Measurements from ENCODE around the gene MTURN. TPM values are rescaled to one million over a fixed set of nuclear protein-coding genes. Genes with fewer than 3 reads are reported as not detected.

MTURN gene
- total and polyA plus RNA-seq, 10 of the 15 experiments (the other 5 are each of a cell fraction or from before 2014, with no cell fraction given): 0.52 to 5.0 (median 3.3) TPM

DNA sequence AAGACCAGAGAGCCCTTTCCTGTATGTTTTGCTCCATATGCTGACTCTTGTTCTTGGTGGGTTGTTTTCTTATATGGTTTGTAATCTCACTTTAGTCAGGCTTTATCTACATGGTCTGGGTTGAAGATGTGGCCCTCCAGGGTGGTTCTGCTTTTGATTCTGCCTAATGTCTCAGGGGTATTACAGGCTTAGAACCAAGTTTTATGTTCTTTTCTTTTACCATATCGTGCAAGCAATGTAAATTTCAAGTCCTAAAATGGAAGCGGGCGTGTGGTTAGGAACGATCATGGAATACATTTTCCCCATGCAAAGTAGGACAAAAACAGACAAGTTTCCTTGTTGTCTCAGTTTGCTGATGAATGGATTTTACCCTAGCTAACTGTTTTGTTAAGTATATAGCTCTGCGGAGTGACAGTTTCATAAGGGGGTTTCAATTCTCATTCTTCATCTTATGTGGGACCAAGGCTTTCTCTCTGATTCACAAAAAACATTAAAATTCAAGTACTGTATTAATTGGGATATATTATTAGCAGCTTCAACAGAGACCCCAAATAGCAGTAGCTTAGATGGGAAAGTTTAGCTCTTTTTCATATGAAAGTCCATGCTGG, 58.7 kb downstream of the MTURN start:
- no peak overlapping the region for H2AFZ ChIP-seq (ENCODE audit: control insufficient read depth, low read depth, low read length)
- H3K4me3 ChIP-seq: no peak overlapping the region
- no TSS peak for BruUV-seq (replicated peaks)
- FAIRE-seq: peak; percentile 41
- TF ChIP-seq RCOR1 (conservative IDR thresholded peaks at IDR 0.05; ENCODE audit: low read depth, low read length) (no peak), IKZF1 (conservative IDR thresholded peaks at IDR 0.05) (peak; percentile 69), MTA2 (IDR thresholded peaks at IDR 0.05; ENCODE audit: low read depth) (peak; percentile 32; the same call in 1 of the 2 replicates), RUNX3 (IDR thresholded peaks at IDR 0.05; ENCODE audit: low read length) (peak; percentile 41; the same call in 1 of the 2 replicates), SMC3 (IDR thresholded peaks at IDR 0.05; ENCODE audit: borderline replicate concordance, low read length) (no peak), CBFB (IDR thresholded peaks at IDR 0.05; ENCODE audit: low read depth) (no peak), IKZF2 (IDR thresholded peaks at IDR 0.05) (peak; percentile 47 to 67; a peak in 2 of 4 replicates), MEF2B (IDR thresholded peaks at IDR 0.05; ENCODE audit: partially characterized antibody, poor library complexity, severe bottlenecking) (peak; percentile 71), JUND (IDR thresholded peaks at IDR 0.05; ENCODE audit: low read depth, low read length) (no peak), FOXM1 (IDR thresholded peaks at IDR 0.05; ENCODE audit: low read depth, low read length) (no peak), HDAC2 (IDR thresholded peaks at IDR 0.05) (no peak), NFYB (IDR thresholded peaks at IDR 0.05; ENCODE audit: insufficient read depth, low read depth, low read length) (no peak), SP1 (IDR thresholded peaks at IDR 0.05; ENCODE audit: low read depth, low read length) (no peak), CREB1 (IDR thresholded peaks at IDR 0.05; ENCODE audit: low read depth) (no peak)
- TF ChIP-seq, protein P1, sequence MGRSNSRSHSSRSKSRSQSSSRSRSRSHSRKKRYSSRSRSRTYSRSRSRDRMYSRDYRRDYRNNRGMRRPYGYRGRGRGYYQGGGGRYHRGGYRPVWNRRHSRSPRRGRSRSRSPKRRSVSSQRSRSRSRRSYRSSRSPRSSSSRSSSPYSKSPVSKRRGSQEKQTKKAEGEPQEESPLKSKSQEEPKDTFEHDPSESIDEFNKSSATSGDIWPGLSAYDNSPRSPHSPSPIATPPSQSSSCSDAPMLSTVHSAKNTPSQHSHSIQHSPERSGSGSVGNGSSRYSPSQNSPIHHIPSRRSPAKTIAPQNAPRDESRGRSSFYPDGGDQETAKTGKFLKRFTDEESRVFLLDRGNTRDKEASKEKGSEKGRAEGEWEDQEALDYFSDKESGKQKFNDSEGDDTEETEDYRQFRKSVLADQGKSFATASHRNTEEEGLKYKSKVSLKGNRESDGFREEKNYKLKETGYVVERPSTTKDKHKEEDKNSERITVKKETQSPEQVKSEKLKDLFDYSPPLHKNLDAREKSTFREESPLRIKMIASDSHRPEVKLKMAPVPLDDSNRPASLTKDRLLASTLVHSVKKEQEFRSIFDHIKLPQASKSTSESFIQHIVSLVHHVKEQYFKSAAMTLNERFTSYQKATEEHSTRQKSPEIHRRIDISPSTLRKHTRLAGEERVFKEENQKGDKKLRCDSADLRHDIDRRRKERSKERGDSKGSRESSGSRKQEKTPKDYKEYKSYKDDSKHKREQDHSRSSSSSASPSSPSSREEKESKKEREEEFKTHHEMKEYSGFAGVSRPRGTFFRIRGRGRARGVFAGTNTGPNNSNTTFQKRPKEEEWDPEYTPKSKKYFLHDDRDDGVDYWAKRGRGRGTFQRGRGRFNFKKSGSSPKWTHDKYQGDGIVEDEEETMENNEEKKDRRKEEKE (IDR thresholded peaks at IDR 0.05): no peak
- TF ChIP-seq, protein P2, sequence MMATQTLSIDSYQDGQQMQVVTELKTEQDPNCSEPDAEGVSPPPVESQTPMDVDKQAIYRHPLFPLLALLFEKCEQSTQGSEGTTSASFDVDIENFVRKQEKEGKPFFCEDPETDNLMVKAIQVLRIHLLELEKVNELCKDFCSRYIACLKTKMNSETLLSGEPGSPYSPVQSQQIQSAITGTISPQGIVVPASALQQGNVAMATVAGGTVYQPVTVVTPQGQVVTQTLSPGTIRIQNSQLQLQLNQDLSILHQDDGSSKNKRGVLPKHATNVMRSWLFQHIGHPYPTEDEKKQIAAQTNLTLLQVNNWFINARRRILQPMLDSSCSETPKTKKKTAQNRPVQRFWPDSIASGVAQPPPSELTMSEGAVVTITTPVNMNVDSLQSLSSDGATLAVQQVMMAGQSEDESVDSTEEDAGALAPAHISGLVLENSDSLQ (IDR thresholded peaks at IDR 0.05): peak; percentile 53; the same call in 1 of the 2 replicates
- 15% methylated on average over 5 of the region's 5 CpGs for WGBS (ENCODE audit: insufficient coverage, insufficient replicate concordance, low lambda C conversion rate, missing lambda C conversion rate)
- H3K4me1 ChIP-seq (ENCODE audit: control insufficient read depth, insufficient read depth, low read length): no peaks in the 10 kb centered on the region
- no peaks in the 10 kb centered on the region for H3K27me3 ChIP-seq (replicated peaks in 1 of 2; ENCODE audit: control insufficient read depth in 2 of 2, insufficient read depth in 2 of 2, low read length in 1 of 2)
- SMC1A ChIA-PET (ENCODE audit: uncharacterized antibody, unreplicated experiment): interaction anchor here (0.6 to 6.1 kb wide), 13 partner anchors 9 to 219 kb away, joined by 3 to 87 read pairs (median 4); no protein-coding TSS in a partner anchor
- no peaks in the 10 kb centered on the region for H3K79me2 ChIP-seq (ENCODE audit: control insufficient read depth, insufficient read depth, low read length)
- CTCF ChIA-PET: interaction anchor here (0.5 to 2.4 kb wide), 7 partner anchors 9 to 120 kb away, joined by 3 to 16 read pairs (median 5); no protein-coding TSS in a partner anchor
- peaks cover 12% of the 10 kb centered on the region; the same call in 2 of the 3 replicates for H3K9me3 ChIP-seq (replicated peaks; ENCODE audit: control insufficient read depth, insufficient read depth, low read length)
- in situ Hi-C loops (cut with MboI) (no loop called here), intact Hi-C loops (cut with micrococcal nuclease; ENCODE audit: unreplicated experiment) (no loop called here)
- no peaks in the 10 kb centered on the region; a peak in 1 of 4 replicates for H3K36me3 ChIP-seq (ENCODE audit: control insufficient read depth in 2 of 2, insufficient read depth in 2 of 2, low read length in 1 of 2)
- DNase-seq (ENCODE audit: low read depth, low spot score): no peak
- no peaks in the 10 kb centered on the region for H4K20me1 ChIP-seq (ENCODE audit: control insufficient read depth, insufficient read depth)
- no peak overlapping the region for H3K27ac ChIP-seq (ENCODE audit: control insufficient read depth, insufficient read depth)
- H3K4me2 ChIP-seq (ENCODE audit: control insufficient read depth, insufficient read depth): 0 out of 2 replicates have a peak overlapping the region, but pooled peaks have one; percentile 17
- no peak overlapping the region for H3K9ac ChIP-seq (ENCODE audit: control insufficient read depth, insufficient read depth, low read length)
- POLR2A ChIA-PET: interaction anchor here (0.8 to 2.8 kb wide), 5 partner anchors 9 to 46 kb away, joined by 3 to 12 read pairs (median 3); no protein-coding TSS in a partner anchor
- peak; percentile 87 for ATAC-seq
- RAD21 ChIA-PET (ENCODE audit: unreplicated experiment): interaction anchor here (0.8 to 1.6 kb wide), 7 partner anchors 9 to 83 kb away, joined by 3 to 12 read pairs (median 4); no protein-coding TSS in a partner anchor

All from GM12878 (cell line).